PC-3 (cell line): Measurements from ENCODE around the gene ABLIM3.

Source experiments
- EZH2 ChIP-seq: fragments of 300-600 bp; sonication (generic); IDR thresholded peaks from one replicate; pipeline ENCODE4 v1.6.1; 2017; ENCODE audit warnings: antibody characterized with exemption, mild to moderate bottlenecking, low read length; ENCODE audit not compliant: unreplicated experiment
- EZH2phosphoT487 ChIP-seq: fragments of 300-600 bp; sonication (generic); IDR thresholded peaks from 2 replicates; pipeline ENCODE4 v1.6.1; 2018; ENCODE audit warnings: mild to moderate bottlenecking, antibody characterized with exemption, low read length, borderline replicate concordance
- TF ChIP-seq, protein P1 (sequence below): fragments of 300-600 bp; sonication (generic); conservative IDR thresholded peaks from 2 replicates; pipeline ENCODE4 v1.5.1; 2017; ENCODE audit warnings: antibody characterized with exemption, low read depth, mild to moderate bottlenecking, low read length

DNA sequence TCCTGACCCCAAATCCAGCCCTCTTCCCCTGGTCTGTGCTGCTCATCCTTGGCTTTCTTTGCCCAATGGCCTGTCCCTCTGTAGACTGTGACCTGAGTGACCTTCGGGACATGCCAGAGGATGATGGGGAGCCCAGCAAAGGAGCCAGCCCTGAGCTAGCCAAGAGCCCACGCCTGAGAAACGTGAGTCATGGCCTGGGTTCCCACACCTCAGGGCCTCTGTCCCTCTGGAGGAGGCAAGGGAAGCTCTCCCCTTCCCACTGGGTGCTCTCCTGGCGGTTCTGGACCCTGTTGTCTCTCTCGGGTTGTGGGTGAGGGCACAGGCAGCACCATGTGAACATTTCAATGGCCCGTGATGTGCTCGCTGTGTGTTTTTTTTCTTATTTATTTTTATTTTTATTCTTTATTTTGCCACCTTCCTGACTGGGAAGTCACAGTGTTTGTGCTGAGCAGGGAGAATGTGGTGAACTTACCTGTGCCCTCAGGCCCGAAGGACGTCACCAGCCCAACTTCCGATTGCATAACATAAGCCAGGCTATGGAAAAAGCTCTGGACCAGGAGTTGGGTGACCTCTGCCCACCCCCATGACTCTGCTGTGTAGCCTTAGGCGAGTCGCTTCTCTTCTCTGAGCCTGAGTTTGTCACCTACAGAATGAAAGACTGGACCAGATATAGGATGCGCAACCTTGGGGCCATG, 159.9 kb downstream of the ABLIM3 start:
- TF ChIP-seq, protein P1, sequence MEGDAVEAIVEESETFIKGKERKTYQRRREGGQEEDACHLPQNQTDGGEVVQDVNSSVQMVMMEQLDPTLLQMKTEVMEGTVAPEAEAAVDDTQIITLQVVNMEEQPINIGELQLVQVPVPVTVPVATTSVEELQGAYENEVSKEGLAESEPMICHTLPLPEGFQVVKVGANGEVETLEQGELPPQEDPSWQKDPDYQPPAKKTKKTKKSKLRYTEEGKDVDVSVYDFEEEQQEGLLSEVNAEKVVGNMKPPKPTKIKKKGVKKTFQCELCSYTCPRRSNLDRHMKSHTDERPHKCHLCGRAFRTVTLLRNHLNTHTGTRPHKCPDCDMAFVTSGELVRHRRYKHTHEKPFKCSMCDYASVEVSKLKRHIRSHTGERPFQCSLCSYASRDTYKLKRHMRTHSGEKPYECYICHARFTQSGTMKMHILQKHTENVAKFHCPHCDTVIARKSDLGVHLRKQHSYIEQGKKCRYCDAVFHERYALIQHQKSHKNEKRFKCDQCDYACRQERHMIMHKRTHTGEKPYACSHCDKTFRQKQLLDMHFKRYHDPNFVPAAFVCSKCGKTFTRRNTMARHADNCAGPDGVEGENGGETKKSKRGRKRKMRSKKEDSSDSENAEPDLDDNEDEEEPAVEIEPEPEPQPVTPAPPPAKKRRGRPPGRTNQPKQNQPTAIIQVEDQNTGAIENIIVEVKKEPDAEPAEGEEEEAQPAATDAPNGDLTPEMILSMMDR: no peak
- no peak for TF ChIP-seq EZH2
- no peak for TF ChIP-seq EZH2phosphoT487
